IMR-90 (cell line): Measurements from ENCODE around the gene CST4. TPM values are rescaled to one million over a fixed set of nuclear protein-coding genes. Genes with fewer than 3 reads are reported as not detected.
"Not testable (repeated sequence)": the region's sequence is repeated elsewhere in the genome, so short reads cannot be mapped to it uniquely, and the experiment has no call there.

Experiments
- ATAC-seq: fragments of 200-7000 bp; cut with Tn5 transposase; 2 replicates; pipeline ENCODE4 v1.9.1; 2020; ENCODE audit warnings: low read depth, mild to moderate bottlenecking, moderate library complexity
- Bru-seq: library from RNA; stranded (reverse); fragments of 400-500 nt; gene quantifications from one replicate; lab custom pipeline; 2021; lab: Mats Ljungman, UMichigan
- BruChase-seq, 2 experiments: library from RNA; stranded (reverse); fragments of 400-500 nt; gene quantifications; one replicate each; lab custom pipeline; 2021; lab: Mats Ljungman, UMichigan
- BruUV-seq: library from RNA; stranded (reverse); fragments of 400-500 nt; replicated peaks from 2 replicates; lab custom pipeline; 2021; lab: Mats Ljungman, UMichigan
- CTCF ChIA-PET: fragments of 300-600 bp; formaldehyde crosslinking; extraction: SDS; loops from one replicate; lab custom pipeline; 2021; ENCODE audit warnings: antibody characterized with exemption; lab: Yijun Ruan, JAX
- POLR2A ChIA-PET: fragments of 300-600 bp; sonication (Branson Sonifier 250); formaldehyde crosslinking; loops from one replicate; lab custom pipeline; 2022; ENCODE audit warnings: antibody characterized with exemption; ENCODE audit not compliant: unreplicated experiment; lab: Charles Lee
- DNase-seq: peaks from one replicate; pipeline ENCODE4 v3.0.0; 2013
- H2AFZ ChIP-seq: replicated peaks from 2 replicates; pipeline ENCODE3; 2013; ENCODE audit warnings: low read length, mild to moderate bottlenecking; ENCODE audit not compliant: poor library complexity
- H2AK5ac ChIP-seq: 2 replicates; pipeline ENCODE4 v1.6.1; 2013; ENCODE audit warnings: low read depth, low read length, inconsistent platforms
- H2AK9ac ChIP-seq: replicated peaks from 2 replicates; pipeline ENCODE3; 2013; ENCODE audit warnings: mild to moderate bottlenecking, low read depth, low read length, moderate library complexity; ENCODE audit not compliant: poor library complexity
- H2BK120ac ChIP-seq: 2 replicates; pipeline ENCODE4 v1.6.1; 2013; ENCODE audit warnings: low read depth, low read length, inconsistent platforms
- H2BK15ac ChIP-seq: 3 replicates; pipeline ENCODE4 v1.6.1; 2013; ENCODE audit warnings: low read depth, low read length, inconsistent platforms
- H2BK20ac ChIP-seq: 2 replicates; pipeline ENCODE4 v1.6.1; 2013; ENCODE audit warnings: low read depth, mild to moderate bottlenecking, inconsistent platforms, low read length, moderate library complexity
- H2BK5ac ChIP-seq: 2 replicates; pipeline ENCODE4 v1.6.1; 2013; ENCODE audit warnings: mild to moderate bottlenecking, low read depth, low read length, inconsistent platforms; ENCODE audit not compliant: poor library complexity, severe bottlenecking
- H3K14ac ChIP-seq: replicated peaks from 2 replicates; pipeline ENCODE4 v1.6.1; 2013; ENCODE audit warnings: low read depth, low read length, inconsistent platforms
- H3K18ac ChIP-seq: 2 replicates; pipeline ENCODE4 v1.6.1; 2013; ENCODE audit warnings: low read depth, low read length, control low read depth
- H3K23ac ChIP-seq: 2 replicates; pipeline ENCODE4 v1.6.1; 2013; ENCODE audit warnings: low read depth, low read length, inconsistent platforms
- H3K27ac ChIP-seq: 2 replicates; pipeline ENCODE4 v1.5.1; 2013; ENCODE audit warnings: mild to moderate bottlenecking, control low read depth, low read length; ENCODE audit not compliant: insufficient read depth
- H3K27me3 ChIP-seq: 2 replicates; pipeline ENCODE4 v1.6.1; 2013; ENCODE audit warnings: low read length; ENCODE audit not compliant: control insufficient read depth, insufficient read depth
- H3K36me3 ChIP-seq: 2 replicates; pipeline ENCODE4 v1.6.1; 2013; ENCODE audit warnings: low read length, mixed read lengths; ENCODE audit not compliant: control insufficient read depth, insufficient read depth
- H3K4ac ChIP-seq: 2 replicates; pipeline ENCODE4 v1.6.1; 2013; ENCODE audit warnings: low read depth, low read length, inconsistent platforms
- H3K4me1 ChIP-seq: 2 replicates; pipeline ENCODE4 v1.6.1; 2013; ENCODE audit warnings: low read length, mixed read lengths; ENCODE audit not compliant: control insufficient read depth, insufficient read depth
- H3K4me2 ChIP-seq: 2 replicates; pipeline ENCODE4 v1.6.1; 2013; ENCODE audit warnings: low read depth, mild to moderate bottlenecking, control low read depth, low read length, moderate library complexity
- H3K4me3 ChIP-seq: 2 replicates; pipeline ENCODE4 v1.5.1; 2013; ENCODE audit warnings: low read depth, mild to moderate bottlenecking, control low read depth, low read length, moderate library complexity; ENCODE audit not compliant: insufficient read depth
- H3K56ac ChIP-seq: 2 replicates; pipeline ENCODE4 v1.6.1; 2013; ENCODE audit warnings: low read length, inconsistent platforms; ENCODE audit not compliant: insufficient read depth; ENCODE audit errors: extremely low read depth
- H3K79me1 ChIP-seq, 2 experiments: 2 replicates each; pipeline ENCODE4 v1.6.1; 2013; ENCODE audit warnings: low read length in 2 of 2, inconsistent platforms in 1 of 2, low read depth in 1 of 2
- H3K9ac ChIP-seq: 2 replicates; pipeline ENCODE4 v1.6.1; 2013; ENCODE audit warnings: low read depth, low read length, control low read depth
- H3K9me1 ChIP-seq: 2 replicates; pipeline ENCODE4 v1.6.1; 2013; ENCODE audit warnings: low read length, inconsistent platforms; ENCODE audit not compliant: insufficient read depth
- H3K9me3 ChIP-seq: 2 replicates; pipeline ENCODE4 v1.6.1; 2013; ENCODE audit warnings: low read length; ENCODE audit not compliant: control insufficient read depth, insufficient read depth
- H4K20me1 ChIP-seq: 2 replicates; pipeline ENCODE4 v1.6.1; 2013; ENCODE audit warnings: low read length, inconsistent platforms; ENCODE audit not compliant: insufficient read depth
- H4K5ac ChIP-seq: 2 replicates; pipeline ENCODE4 v1.6.1; 2013; ENCODE audit warnings: mild to moderate bottlenecking, low read depth, low read length, control low read depth
- H4K8ac ChIP-seq, 2 experiments: 2 replicates each; pipeline ENCODE4 v1.6.1; 2013; ENCODE audit warnings: low read depth in 2 of 2, low read length in 2 of 2, control low read depth in 1 of 2, inconsistent platforms in 1 of 2
- H4K91ac ChIP-seq: 2 replicates; pipeline ENCODE4 v1.6.1; 2013; ENCODE audit warnings: low read depth, low read length, inconsistent platforms; ENCODE audit not compliant: insufficient read depth
- WGBS, 2 experiments: methylation state at CpG; one replicate each; pipeline versions ENCODE4 v1.1.5 to v1.1.7; 2013; ENCODE audit warnings: missing lambda C conversion rate in 2 of 2; ENCODE audit not compliant: insufficient read length in 1 of 2; ENCODE audit errors: extremely low coverage in 2 of 2; 5-methylcytosine and 5-hydroxymethylcytosine counted together
- dilution Hi-C: fragments of 300-500 bp; cut with HindIII; formaldehyde crosslinking; loops from one replicate; pipeline ENCODE4 v1.14.3; 2018; ENCODE audit warnings: low sequenced_read_pairs; ENCODE audit not compliant: unreplicated experiment
- in situ Hi-C: fragments of 300-500 bp; cut with MboI; formaldehyde crosslinking; loops from 3 replicates; pipeline ENCODE4 v1.14.3; 2019; ENCODE audit warnings: low sequenced_read_pairs, inconsistent platforms, mixed read lengths
- intact Hi-C: fragments of 100-400 bp; cut with micrococcal nuclease; formaldehyde crosslinking; loops from 2 replicates; pipeline ENCODE4 v1.10.0; 2022
- long read RNA-seq: library from polyadenylated mRNA; unstranded; transcript quantifications from one replicate; pipeline ENCODE4 v2.0.0, GENCODE V29; 2021; ENCODE audit not compliant: unreplicated experiment
- polyA plus RNA-seq, 3 experiments: library from polyadenylated mRNA; depleted of rRNA; stranded (reverse); fragments of >200 nt; gene quantifications; 2 replicates each; pipeline ENCODE4 v1.2.3, GENCODE V29; 2012; ENCODE audit warnings: low replicate concordance in 1 of 3
- total RNA-seq: library from RNA; depleted of rRNA; stranded (reverse); fragments of >200 nt; gene quantifications from 2 replicates; pipeline ENCODE4 v1.2.3, GENCODE V29; 2012; rRNA removed

Gene CST4, protein sequence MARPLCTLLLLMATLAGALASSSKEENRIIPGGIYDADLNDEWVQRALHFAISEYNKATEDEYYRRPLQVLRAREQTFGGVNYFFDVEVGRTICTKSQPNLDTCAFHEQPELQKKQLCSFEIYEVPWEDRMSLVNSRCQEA
- total RNA-seq (not detected in 2 replicates), polyA plus RNA-seq (2012; rRNA removed) (not detected in 2 replicates), Bru-seq, nascent RNA (not detected), BruChase-seq, experiment 1, labeled RNA remaining after a 6-hour chase (not detected), BruChase-seq, experiment 2, labeled RNA remaining after a 2-hour chase (not detected)
- polyA plus RNA-seq (2012; cell fraction: cytosol; rRNA removed): not detected in 2 replicates
- not detected in 2 replicates for polyA plus RNA-seq (2012; cell fraction: nucleus; rRNA removed; ENCODE audit: low replicate concordance)
- long read RNA-seq: 0 reads

DNA sequence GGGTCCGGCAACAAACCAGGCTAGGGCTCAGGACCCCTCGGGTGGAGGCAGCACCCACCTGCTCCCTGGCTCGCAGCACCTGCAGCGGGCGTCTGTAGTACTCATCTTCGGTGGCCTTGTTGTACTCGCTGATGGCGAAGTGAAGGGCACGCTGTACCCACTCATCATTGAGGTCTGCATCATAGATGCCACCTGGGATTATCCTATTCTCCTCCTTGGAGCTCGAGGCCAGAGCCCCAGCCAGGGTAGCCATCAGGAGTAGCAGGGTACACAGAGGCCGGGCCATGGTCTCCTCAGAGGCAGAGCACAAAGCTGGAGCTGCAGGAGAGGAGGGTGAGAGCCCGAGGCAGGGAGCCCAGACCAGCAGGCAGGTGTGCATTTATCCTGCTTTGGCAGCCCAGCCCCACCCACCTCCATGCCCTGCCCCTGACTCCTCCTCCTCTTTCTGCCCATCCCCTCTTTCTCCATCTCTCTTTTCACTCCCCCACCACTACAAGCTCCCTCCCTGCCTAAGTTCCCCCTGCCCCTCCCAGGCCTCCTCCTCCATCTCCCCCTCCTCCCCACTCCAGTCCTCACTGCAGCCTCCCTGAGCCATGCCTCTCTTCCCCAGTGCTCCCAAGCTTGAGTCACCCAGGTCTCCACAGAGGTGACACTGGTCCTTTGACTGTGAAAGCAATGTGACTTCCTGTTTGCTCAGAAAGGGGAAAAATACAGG, at the start of gene CST4:
CST4 (minus strand) TSS at position 355 of the 715 bp plus-strand sequence; CDS start at position 286, 69 bp downstream.
- H4K91ac ChIP-seq, H3K4ac ChIP-seq, POLR2A ChIA-PET, BruUV-seq, H4K5ac ChIP-seq, H2AFZ ChIP-seq, H3K4me2 ChIP-seq, H4K20me1 ChIP-seq, in situ Hi-C loops, H3K36me3 ChIP-seq, H3K56ac ChIP-seq, H2BK5ac ChIP-seq, H3K9ac ChIP-seq, H2BK20ac ChIP-seq, intact Hi-C loops, H3K79me1 ChIP-seq, H3K4me3 ChIP-seq, CTCF ChIA-PET, H3K27me3 ChIP-seq, H2BK120ac ChIP-seq, H4K8ac ChIP-seq, H3K4me1 ChIP-seq, H2AK9ac ChIP-seq, H3K23ac ChIP-seq, H3K18ac ChIP-seq, dilution Hi-C loops, H2BK15ac ChIP-seq, H2AK5ac ChIP-seq, H3K14ac ChIP-seq, H3K9me3 ChIP-seq, H3K27ac ChIP-seq, DNase-seq, ATAC-seq: not testable (repeated sequence)
- H3K9me1 ChIP-seq: peaks cover 12% of the 10 kb centered on the region
- 79% methylated on average over 9 of the region's 12 CpGs; no CpG with 5 or more reads in 1 of the 2 experiments for WGBS, 2 experiments

DNA sequence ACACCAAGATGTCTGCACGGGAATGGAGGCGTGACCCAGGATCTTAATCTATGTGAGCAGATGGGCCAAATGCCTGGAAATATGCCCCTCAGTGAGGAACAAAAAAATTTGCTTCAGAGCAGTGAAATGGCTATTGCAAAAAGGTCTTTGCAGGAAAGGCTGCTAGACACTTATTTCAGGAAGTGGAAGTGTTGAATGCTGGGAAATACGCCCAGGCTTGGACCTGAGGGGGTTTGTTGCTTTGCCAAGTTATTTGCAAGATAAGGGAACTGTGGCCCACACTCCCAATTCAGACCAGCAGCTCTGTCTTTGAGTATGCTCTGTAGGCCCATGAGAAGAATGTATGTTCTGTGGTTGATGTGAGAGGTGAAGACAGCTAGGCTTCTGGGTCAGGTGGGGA, 46.6 kb upstream of the CST4 start:
- H2BK15ac ChIP-seq, H2AK5ac ChIP-seq, H3K4me2 ChIP-seq, H3K9ac ChIP-seq, H3K27me3 ChIP-seq, H3K79me1 ChIP-seq, DNase-seq, H3K56ac ChIP-seq, CTCF ChIA-PET, intact Hi-C loops, H3K9me3 ChIP-seq, H2BK5ac ChIP-seq, H4K5ac ChIP-seq, H3K23ac ChIP-seq, H3K27ac ChIP-seq, H3K14ac ChIP-seq, H2AK9ac ChIP-seq, H2BK120ac ChIP-seq, H3K9me1 ChIP-seq, BruUV-seq, H4K20me1 ChIP-seq, H2BK20ac ChIP-seq, H3K4me3 ChIP-seq, H4K8ac ChIP-seq, H3K18ac ChIP-seq, H2AFZ ChIP-seq, POLR2A ChIA-PET, H4K91ac ChIP-seq, in situ Hi-C loops, H3K4ac ChIP-seq, H3K4me1 ChIP-seq, H3K36me3 ChIP-seq, dilution Hi-C loops, ATAC-seq: not testable (repeated sequence)
- WGBS, 2 experiments: 70% methylated on average over 2 of the region's 3 CpGs; no CpG with 5 or more reads in 1 of the 2 experiments
